IPS-NIHi7 (cell line): ENCODE data around the gene BAIAP2.
"Not testable (repeated sequence)": the region's sequence is repeated elsewhere in the genome, so short reads cannot be mapped to it uniquely, and the experiment has no call there.

Experiments
- DNase-seq: peaks from one replicate; pipeline ENCODE4 v3.0.0; 2012; ENCODE audit warnings: mixed read lengths; ENCODE audit errors: extremely low spot score

Gene BAIAP2

GRCh38 chr17:81021531-81022343, 13.2 kb upstream of the BAIAP2 start:
- DNase-seq = no peak

- no peak for DNase-seq
Measured at GRCh38 chr17:81022344-81022676, 12.6 kb upstream of the BAIAP2 start.

- no peak for DNase-seq
Measured at GRCh38 chr17:81025065-81025740, 9.7 kb upstream of the BAIAP2 start.

GRCh38 chr17:81025741-81026129, 9.2 kb upstream of the BAIAP2 start:
- DNase-seq = no peak

- no peak for DNase-seq
Measured at GRCh38 chr17:81026266-81027036, 8.5 kb upstream of the BAIAP2 start.

GRCh38 chr17:81027038-81027437, 7.9 kb upstream of the BAIAP2 start:
- no peak for DNase-seq

GRCh38 chr17:81027591-81028505, 7.1 kb upstream of the BAIAP2 start:
- no peak for DNase-seq

- no peak for DNase-seq
Measured at GRCh38 chr17:81028506-81028858, 6.5 kb upstream of the BAIAP2 start.

GRCh38 chr17:81029859-81030258, 5.1 kb upstream of the BAIAP2 start:
- DNase-seq = no peak

- not testable (repeated sequence) for DNase-seq
Measured at GRCh38 chr17:81030312-81030711, 4.6 kb upstream of the BAIAP2 start.

GRCh38 chr17:81030741-81031565, 4.0 kb upstream of the BAIAP2 start:
- no peak for DNase-seq

GRCh38 chr17:81031566-81032550, 3.1 kb upstream of the BAIAP2 start:
- DNase-seq = no peak

- no peak for DNase-seq
Measured at GRCh38 chr17:81032641-81033480, 2.1 kb upstream of the BAIAP2 start.

GRCh38 chr17:81033535-81034167, 1.3 kb upstream of the BAIAP2 start:
- no peak for DNase-seq

GRCh38 chr17:81034168-81034777, 678 bp upstream of the BAIAP2 start:
- no peak for DNase-seq

- DNase-seq = no peak
Measured at GRCh38 chr17:81035521-81036196, 708 bp downstream of the BAIAP2 start.
